ENCODE measurements around the gene HSPA12B. TPM values are rescaled to one million over a fixed set of nuclear protein-coding genes. Genes with fewer than 3 reads are reported as not detected.

The HSPA12B gene
- total and polyA plus RNA-seq, 2 of the 8 experiments (the other 6 are each of a cell fraction or from before 2014, with no cell fraction given), result 2.2 to 4.3 TPM

DNA sequence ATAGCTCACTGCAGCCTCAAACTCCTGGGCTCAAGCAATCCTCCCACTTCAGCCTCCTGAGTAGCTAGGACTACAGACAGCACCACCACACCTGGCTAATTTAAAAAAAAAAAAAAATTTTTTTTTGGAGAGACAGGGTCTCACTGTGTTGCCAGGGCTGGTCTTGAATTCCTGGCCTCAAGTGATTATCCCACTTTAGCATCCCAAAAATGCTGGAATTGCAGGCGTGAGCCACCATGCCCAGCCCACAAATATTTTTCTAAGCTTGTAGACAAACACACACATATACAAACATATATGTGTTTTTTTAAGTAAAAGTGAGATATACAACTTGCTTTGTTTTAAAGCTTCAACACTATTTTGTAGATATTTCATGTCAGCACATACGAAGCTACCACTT lies 10.8 kb downstream of the HSPA12B start:
- Histone ChIP-seq H3K27me3 (replicated peaks in 1 of 4; ENCODE audit: control insufficient read depth in 3 of 4, extremely low read depth in 1 of 4, insufficient read depth in 3 of 4, low read length in 3 of 4) (peaks cover 0 to 6% (median 5%) of the 10 kb centered on the region in 4 experiments; a peak in 3 of 7 replicates), H3K79me1 (ENCODE audit: low read depth, low read length) (no peaks in the 10 kb centered on the region), H2BK20ac (ENCODE audit: low read length) (no peak overlapping the region), H2BK12ac (ENCODE audit: low read depth, low read length) (no peak overlapping the region), H3K18ac (ENCODE audit: extremely low read depth, low read length) (no peak overlapping the region), H2BK15ac (ENCODE audit: low read length) (no peak overlapping the region), H3K4me2 (ENCODE audit: insufficient read depth in 1 of 2, low read depth in 2 of 2, low read length in 2 of 2) (no peak overlapping the region), H3K36me3 (ENCODE audit: control insufficient read depth in 2 of 4, insufficient read depth in 4 of 4, low read length in 3 of 4) (no peaks in the 10 kb centered on the region), H2AFZ (ENCODE audit: low read length) (no peak overlapping the region), H2BK5ac (ENCODE audit: low read depth, low read length) (no peak overlapping the region), H3K4me1 (replicated peaks in 1 of 4; ENCODE audit: control insufficient read depth in 3 of 4, insufficient read depth in 4 of 4, low read length in 3 of 4) (peaks cover 0 to 22% (median 16%) of the 10 kb centered on the region in 4 experiments; a peak in 6 of 7 replicates), H3K9ac (replicated peaks in 1 of 4; ENCODE audit: extremely low read depth in 1 of 4, low read depth in 3 of 4, low read length in 3 of 4) (no peak overlapping the region), H2BK120ac (replicated peaks; ENCODE audit: low read depth, low read length) (no peak overlapping the region), H4K91ac (replicated peaks; ENCODE audit: insufficient read length, low read length) (no peak overlapping the region), H3K27ac (ENCODE audit: low read depth, low read length) (no peak overlapping the region), H3K56ac (replicated peaks; ENCODE audit: insufficient read length, low read depth, low read length) (no peak overlapping the region), H3K9me3 (ENCODE audit: insufficient read depth in 2 of 2, low read depth in 1 of 2, low read length in 1 of 2) (no peaks in the 10 kb centered on the region), H3K23ac (ENCODE audit: insufficient read length) (no peak overlapping the region), H4K20me1 (replicated peaks in 1 of 2; ENCODE audit: control insufficient read depth in 1 of 2, insufficient read depth in 2 of 2, low read length in 2 of 2) (no peaks in the 10 kb centered on the region), H3K79me2 (ENCODE audit: control insufficient read depth in 1 of 2, insufficient read depth in 2 of 2, low read length in 2 of 2) (no peaks in the 10 kb centered on the region), H3K14ac (ENCODE audit: insufficient read length) (no peak overlapping the region), H2AK5ac (ENCODE audit: low read depth, low read length) (no peak overlapping the region), H4K8ac (ENCODE audit: extremely low read depth, insufficient read depth, low read length) (no peak overlapping the region), H3K23me2 (ENCODE audit: low read depth, low read length) (peaks cover 6% of the 10 kb centered on the region; the same call in 1 of the 2 replicates), H4K5ac (ENCODE audit: insufficient read length, low read depth, low read length) (no peak overlapping the region), H3K4ac (replicated peaks; ENCODE audit: insufficient read length, low read depth, low read length) (no peak overlapping the region), H3K4me3 (ENCODE audit: extremely low read depth in 1 of 4, insufficient read depth in 2 of 4, low read depth in 3 of 4, low read length in 4 of 4) (no peak overlapping the region)
- POLR2A ChIA-PET (ENCODE audit: partially characterized antibody), result interaction anchor here (0.7 to 3.6 kb wide), 4 partner anchors 10 to 58 kb away, joined by 3 to 13 read pairs (median 4); partner anchors contain the start of gene HSPA12B
- DNase-seq (ENCODE audit: low read depth in 1 of 2, low spot score in 2 of 2), result no peak
- FAIRE-seq, result no peak
- CTCF ChIA-PET (ENCODE audit: partially characterized antibody), result interaction anchor here (0.7 to 18.6 kb wide), 6 partner anchors 11 to 67 kb away, joined by 3 to 308 read pairs (median 8); partner anchors contain the start of genes ADISSP, HSPA12B, SIGLEC1 and SPEF1
- 70% methylated on average over 2 of the region's 2 CpGs; no CpG with 5 or more reads in 1 of the 2 experiments for WGBS, 2 experiments (ENCODE audit: extremely low coverage in 1 of 2, insufficient coverage in 1 of 2, insufficient read length in 1 of 2, insufficient replicate concordance in 2 of 2, low coverage in 1 of 2, low lambda C conversion rate in 2 of 2, missing lambda C conversion rate in 1 of 2)
- no peak for TF ChIP-seq TAF1 (IDR thresholded peaks at IDR 0.05; ENCODE audit: low read depth, low read length)
- no peak for TF ChIP-seq CTBP2 (IDR thresholded peaks at IDR 0.05; ENCODE audit: borderline replicate concordance, insufficient read depth, insufficient read length, low read length)
- no peak for TF ChIP-seq BACH1 (IDR thresholded peaks at IDR 0.05; ENCODE audit: low read length)
- no peak for TF ChIP-seq SIRT6 (IDR thresholded peaks at IDR 0.05; ENCODE audit: low read length)
- TF ChIP-seq SIX5 (IDR thresholded peaks at IDR 0.05; ENCODE audit: low read depth, low read length), result no peak
- no peak for TF ChIP-seq SP1 (IDR thresholded peaks at IDR 0.05; ENCODE audit: low read depth, low read length)
- no peak for TF ChIP-seq BRCA1 (IDR thresholded peaks at IDR 0.05; ENCODE audit: low read depth, low read length)
- TF ChIP-seq ZNF274 (IDR thresholded peaks at IDR 0.05; ENCODE audit: borderline replicate concordance, extremely low read depth, low read length), result no peak
- TF ChIP-seq FOSL1 (IDR thresholded peaks at IDR 0.05; ENCODE audit: insufficient read depth, low read depth, low read length), result no peak
- TF ChIP-seq, protein P1, sequence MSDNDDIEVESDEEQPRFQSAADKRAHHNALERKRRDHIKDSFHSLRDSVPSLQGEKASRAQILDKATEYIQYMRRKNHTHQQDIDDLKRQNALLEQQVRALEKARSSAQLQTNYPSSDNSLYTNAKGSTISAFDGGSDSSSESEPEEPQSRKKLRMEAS (IDR thresholded peaks at IDR 0.05), result no peak
- no peak for TF ChIP-seq GTF2F1 (IDR thresholded peaks at IDR 0.05; ENCODE audit: borderline replicate concordance, low read depth, low read length)
- TF ChIP-seq TAF7 (optimal IDR thresholded peaks at IDR 0.05; ENCODE audit: borderline replicate concordance, low read depth, low read length), result no peak
- no peak for TF ChIP-seq EZH2 (IDR thresholded peaks at IDR 0.05; ENCODE audit: low read depth, low read length, severe bottlenecking)
- TF ChIP-seq RFX5 (IDR thresholded peaks at IDR 0.05; ENCODE audit: borderline replicate concordance, low read depth, low read length), result no peak
- TF ChIP-seq NRF1 (IDR thresholded peaks at IDR 0.05; ENCODE audit: low read depth, low read length), result no peak

Data from H1 (cell line).